Cardiac ventricle fibroblast (primary cell): ENCODE measurements around the gene NDUFAB1. TPM values are rescaled to one million over a fixed set of nuclear protein-coding genes. Genes with fewer than 3 reads are reported as not detected.

ENCODE experiments used
- total RNA-seq: library from RNA; depleted of rRNA; stranded (reverse); fragments of >200 nt; gene quantifications from 2 replicates; pipeline ENCODE4 v1.2.3, GENCODE V29; 2015

The NDUFAB1 gene
- 25.5 and 50.5 TPM in 2 replicates for total RNA-seq

GRCh38 chr16:23595951-23596720, at the start of gene NDUFAB1:
Gene NDUFAB1 (minus strand): TSS chr16:23596316. CDS start chr16:23596290, 26 bp downstream.

GRCh38 chr16:23640931-23641765, 45.0 kb upstream of the NDUFAB1 start, which contains the start of the genes DCTN5 and PALB2:
Gene DCTN5 (plus strand): TSS chr16:23641466. CDS start chr16:23641543, 77 bp downstream.
Gene PALB2 (minus strand): TSS chr16:23641310. CDS start chr16:23641157, 153 bp downstream.

DNA sequence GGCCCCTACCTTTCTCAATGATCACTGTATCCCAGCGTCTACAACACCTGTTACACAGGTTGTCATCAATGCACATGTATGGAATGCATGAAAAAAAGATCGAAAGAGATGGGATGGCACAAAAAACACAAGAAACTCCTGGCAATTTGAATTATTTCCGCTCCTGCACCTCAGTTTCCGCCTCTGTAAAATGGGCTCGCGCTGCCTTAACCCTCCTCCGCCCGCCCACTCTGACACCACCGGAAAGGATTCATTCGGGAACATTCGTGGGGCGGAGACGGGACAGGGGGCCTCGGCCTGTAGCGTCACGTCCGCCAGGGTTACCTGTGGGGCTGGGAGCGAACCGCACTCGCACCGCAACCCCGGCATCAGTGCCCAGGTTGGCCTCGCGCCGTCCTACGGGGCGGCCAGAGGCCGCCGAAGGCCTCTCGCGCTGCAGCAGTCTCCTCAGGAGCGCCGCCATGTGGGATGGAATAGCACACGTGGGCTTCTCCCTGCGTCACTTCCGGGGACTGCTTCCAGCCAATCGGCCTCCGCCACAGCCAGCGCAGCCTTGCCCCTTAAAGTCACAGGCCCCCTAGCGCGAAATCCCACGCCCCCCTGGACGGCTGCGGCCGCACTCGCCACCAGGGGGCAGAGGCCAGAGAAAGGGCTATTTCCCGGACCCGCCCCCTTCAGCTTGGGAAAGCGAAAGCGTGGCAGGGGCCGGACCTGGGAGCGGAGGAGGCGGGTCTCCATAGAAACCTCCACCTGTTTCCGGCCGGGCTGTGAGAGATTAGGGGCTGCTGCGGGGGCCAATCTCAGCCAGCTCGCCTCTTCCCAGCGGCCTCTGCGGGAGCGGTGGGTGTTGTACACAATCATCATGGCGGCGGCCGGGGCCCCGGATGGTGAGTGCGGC, 39.0 kb downstream of the NDUFAB1 start, which contains the start of the genes EARS2 and UBFD1:
TSS of gene EARS2 (minus strand) at position 470 of the 898 bp plus-strand sequence. CDS start at position 463, 7 bp downstream.
TSS of gene UBFD1 (plus strand) at position 847 of the 898 bp plus-strand sequence. CDS start at position 863, 16 bp downstream.

Other genes with a start within 250 kb of the NDUFAB1 start
- gene COG7, start 143.1 kb downstream of the NDUFAB1 start, total RNA-seq = 9.6 and 12.2 TPM in 2 replicates
- gene GGA2, start 85.8 kb downstream of the NDUFAB1 start, total RNA-seq = 19.1 and 21.3 TPM in 2 replicates
- 23.7 and 62.8 TPM in 2 replicates for gene EARS2, start 39.0 kb downstream of the NDUFAB1 start, total RNA-seq
- gene UBFD1, start 38.6 kb downstream of the NDUFAB1 start, total RNA-seq = 120 and 176 TPM in 2 replicates
- gene PALB2, start 45.0 kb upstream of the NDUFAB1 start, total RNA-seq = 6.9 and 12.9 TPM in 2 replicates
- gene DCTN5, start 45.1 kb upstream of the NDUFAB1 start, total RNA-seq = 35.2 and 37.8 TPM in 2 replicates
- 4.1 and 4.4 TPM in 2 replicates for gene PLK1, start 82.6 kb upstream of the NDUFAB1 start, total RNA-seq
- 0.20 TPM in 1 of 2 replicates, not detected in the other for gene ERN2, start 116.9 kb upstream of the NDUFAB1 start, total RNA-seq
- gene CHP2, start 158.7 kb upstream of the NDUFAB1 start, total RNA-seq = not detected in 2 replicates
- 0.15 TPM in 1 of 2 replicates, not detected in the other for gene PRKCB, start 239.7 kb upstream of the NDUFAB1 start, total RNA-seq